Keratinocyte (primary cell): ENCODE data around the gene LRRC4C. TPM values are rescaled to one million over a fixed set of nuclear protein-coding genes. Genes with fewer than 3 reads are reported as not detected.

Experiments used
- DNase-seq: peaks from one replicate; pipeline ENCODE4 v3.0.0-alpha.2; 2011; ENCODE audit warnings: low read depth, missing footprints, low spot score
- FAIRE-seq: peaks from 2 replicates; lab custom pipeline; 2011; peaks lifted over from hg19 to GRCh38; lab: Jason Lieb, UNC
- H2AFZ ChIP-seq: 2 replicates; pipeline ENCODE4 v1.6.0; 2012; ENCODE audit warnings: low read length, control low read depth, inconsistent platforms; ENCODE audit not compliant: control insufficient read depth
- H3K27ac ChIP-seq: 2 replicates; pipeline ENCODE4 v1.5.1; 2011; ENCODE audit warnings: low read length; ENCODE audit not compliant: control insufficient read depth, insufficient read depth
- H3K27me3 ChIP-seq: 3 replicates; pipeline ENCODE4 v1.6.0; 2011; ENCODE audit warnings: low read length; ENCODE audit not compliant: control insufficient read depth, insufficient read depth; ENCODE audit errors: extremely low read depth
- H3K36me3 ChIP-seq, 2 experiments: 2 replicates in 1 of 2; 3 replicates in 1 of 2; pipeline ENCODE4 v1.5.1; 2011; ENCODE audit warnings: low read length in 2 of 2, mild to moderate bottlenecking in 1 of 2; ENCODE audit not compliant: control insufficient read depth in 2 of 2, insufficient read depth in 2 of 2; ENCODE audit errors: extremely low read depth in 1 of 2
- H3K4me1 ChIP-seq: 3 replicates; pipeline ENCODE4 v1.5.1; 2011; ENCODE audit warnings: low read length; ENCODE audit not compliant: control insufficient read depth, insufficient read depth; ENCODE audit errors: extremely low read depth
- H3K4me2 ChIP-seq: 3 replicates; pipeline ENCODE4 v1.6.0; 2011; ENCODE audit warnings: low read depth, low read length; ENCODE audit not compliant: control insufficient read depth, insufficient read depth; ENCODE audit errors: extremely low read depth
- H3K4me3 ChIP-seq, 3 experiments: fragments of 200-600 bp in 1 of 3; sonication (generic) in 1 of 3; 2 replicates in 2 of 3; 3 replicates in 1 of 3; pipeline ENCODE4 v1.5.1; 2011 to 2016; ENCODE audit warnings: low read length in 3 of 3, mild to moderate bottlenecking in 3 of 3, control low read depth in 2 of 3, inconsistent platforms in 1 of 3, low read depth in 1 of 3, mixed read lengths in 1 of 3, mixed run types in 1 of 3, moderate library complexity in 1 of 3; ENCODE audit not compliant: control insufficient read depth in 2 of 3, insufficient read depth in 2 of 3; ENCODE audit errors: extremely low read depth in 1 of 3
- H3K79me2 ChIP-seq: 2 replicates; pipeline ENCODE4 v1.6.0; 2012; ENCODE audit warnings: low read length; ENCODE audit not compliant: control insufficient read depth, insufficient read depth
- H3K9ac ChIP-seq: 3 replicates; pipeline ENCODE4 v1.6.0; 2011; ENCODE audit warnings: low read length; ENCODE audit not compliant: control insufficient read depth, insufficient read depth; ENCODE audit errors: extremely low read depth
- H3K9me1 ChIP-seq: 3 replicates; pipeline ENCODE4 v1.6.0; 2011; ENCODE audit warnings: low read length; ENCODE audit not compliant: control insufficient read depth, insufficient read depth; ENCODE audit errors: extremely low read depth
- H3K9me3 ChIP-seq: 2 replicates; pipeline ENCODE4 v1.5.1; 2012; ENCODE audit warnings: low read depth, low read length; ENCODE audit not compliant: control insufficient read depth
- H4K20me1 ChIP-seq: 3 replicates; pipeline ENCODE4 v1.6.0; 2011; ENCODE audit warnings: low read length; ENCODE audit not compliant: control insufficient read depth, insufficient read depth; ENCODE audit errors: extremely low read depth
- EZH2 ChIP-seq: IDR thresholded peaks from one replicate; pipeline ENCODE4 v1.6.1; 2012; ENCODE audit warnings: inconsistent platforms, mild to moderate bottlenecking, low read length, moderate library complexity
- dilution Hi-C: fragments of 300-500 bp; cut with MboI; formaldehyde crosslinking; loops from one replicate; pipeline ENCODE4 v1.7.0; 2020; ENCODE audit warnings: low sequenced_read_pairs; ENCODE audit not compliant: extremely low pct_ligation_motif_present
- polyA plus RNA-seq, 5 experiments: library from polyadenylated mRNA; depleted of rRNA in 3 of 5; stranded (reverse) in 3 of 5; stranded (forward) in 1 of 5; unstranded in 1 of 5; fragments of >200 nt; gene quantifications; 1 replicate in 1 of 5; 2 replicates in 3 of 5; 3 replicates in 1 of 5; pipeline versions ENCODE4 v1.2.1 to v1.2.3, GENCODE V29; 2011 to 2012; ENCODE audit warnings: missing spikeins in 2 of 5, low read depth in 1 of 5, low replicate concordance in 1 of 5
- TF ChIP-seq, protein P1 (sequence below), 3 experiments: IDR thresholded peaks in 1 of 3; conservative IDR thresholded peaks in 1 of 3; optimal IDR thresholded peaks in 1 of 3; 2 replicates in 2 of 3; 3 replicates in 1 of 3; pipeline versions ENCODE3 to v1.5.1; 2011; ENCODE audit warnings: low read length in 3 of 3, mild to moderate bottlenecking in 3 of 3, moderate library complexity in 2 of 3, control low read depth in 1 of 3, inconsistent platforms in 1 of 3; ENCODE audit not compliant: insufficient read depth in 2 of 3; ENCODE audit errors: extremely low read depth in 1 of 3

Gene LRRC4C
- polyA plus RNA-seq, 1 donor (not counting 4 experiments of a cell fraction or from before 2014, with no cell fraction given) = not detected

- H3K9me1 ChIP-seq = no peaks in the 10 kb centered on the region
- no peaks in the 10 kb centered on the region for H3K9me3 ChIP-seq
- H3K36me3 ChIP-seq = no peaks in the 10 kb centered on the region
- H4K20me1 ChIP-seq = no peaks in the 10 kb centered on the region
- no peak for TF ChIP-seq EZH2
- TF ChIP-seq, protein P1, sequence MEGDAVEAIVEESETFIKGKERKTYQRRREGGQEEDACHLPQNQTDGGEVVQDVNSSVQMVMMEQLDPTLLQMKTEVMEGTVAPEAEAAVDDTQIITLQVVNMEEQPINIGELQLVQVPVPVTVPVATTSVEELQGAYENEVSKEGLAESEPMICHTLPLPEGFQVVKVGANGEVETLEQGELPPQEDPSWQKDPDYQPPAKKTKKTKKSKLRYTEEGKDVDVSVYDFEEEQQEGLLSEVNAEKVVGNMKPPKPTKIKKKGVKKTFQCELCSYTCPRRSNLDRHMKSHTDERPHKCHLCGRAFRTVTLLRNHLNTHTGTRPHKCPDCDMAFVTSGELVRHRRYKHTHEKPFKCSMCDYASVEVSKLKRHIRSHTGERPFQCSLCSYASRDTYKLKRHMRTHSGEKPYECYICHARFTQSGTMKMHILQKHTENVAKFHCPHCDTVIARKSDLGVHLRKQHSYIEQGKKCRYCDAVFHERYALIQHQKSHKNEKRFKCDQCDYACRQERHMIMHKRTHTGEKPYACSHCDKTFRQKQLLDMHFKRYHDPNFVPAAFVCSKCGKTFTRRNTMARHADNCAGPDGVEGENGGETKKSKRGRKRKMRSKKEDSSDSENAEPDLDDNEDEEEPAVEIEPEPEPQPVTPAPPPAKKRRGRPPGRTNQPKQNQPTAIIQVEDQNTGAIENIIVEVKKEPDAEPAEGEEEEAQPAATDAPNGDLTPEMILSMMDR (optimal IDR thresholded peaks at IDR 0.05 in 1 of 3, IDR thresholded peaks at IDR 0.05 in 1 of 3, conservative IDR thresholded peaks at IDR 0.05 in 1 of 3; ENCODE audit: extremely low read depth in 1 of 3, insufficient read depth in 2 of 3, low read length in 3 of 3) = no peak
- FAIRE-seq (no peak), DNase-seq (no peak)
- H3K4me1 ChIP-seq = no peaks in the 10 kb centered on the region
- no peaks in the 10 kb centered on the region for H3K27me3 ChIP-seq
- H3K79me2 ChIP-seq = no peaks in the 10 kb centered on the region
- no peak overlapping the region for H3K4me3 ChIP-seq
- H3K27ac ChIP-seq = no peak overlapping the region
- no peak overlapping the region for H2AFZ ChIP-seq
- no peak overlapping the region for H3K9ac ChIP-seq
- dilution Hi-C loops = no loop called here
- H3K4me2 ChIP-seq = no peak overlapping the region
These were observed 149.7 kb downstream of the LRRC4C start for GRCh38 chr11:41309716-41310115.

DNA sequence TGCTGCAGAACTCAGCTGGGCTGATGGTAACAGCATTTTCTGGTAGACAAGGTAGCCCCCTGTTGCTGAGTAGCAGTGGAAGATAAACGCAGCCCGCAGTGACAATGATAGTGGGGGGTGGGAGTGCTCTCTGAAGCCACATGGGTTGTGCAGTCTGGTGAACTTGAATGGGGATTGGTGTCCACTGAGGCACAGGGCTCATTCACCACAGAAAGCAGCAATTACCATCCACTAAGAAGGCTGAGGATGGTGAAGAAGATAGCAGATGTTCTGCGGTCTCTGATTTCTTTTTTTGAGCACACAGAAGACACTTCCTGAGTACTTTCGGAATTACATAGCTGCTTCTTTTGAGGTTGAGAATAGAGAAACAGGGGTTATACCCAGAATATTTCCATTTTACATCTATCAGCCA is 150.3 kb downstream of the LRRC4C start:
- no peaks in the 10 kb centered on the region for H3K27me3 ChIP-seq
- dilution Hi-C loops = no loop called here
- H3K27ac ChIP-seq = no peak overlapping the region
- no peaks in the 10 kb centered on the region for H3K9me1 ChIP-seq
- TF ChIP-seq EZH2 = no peak
- TF ChIP-seq, protein P1 (optimal IDR thresholded peaks at IDR 0.05 in 1 of 3, IDR thresholded peaks at IDR 0.05 in 1 of 3, conservative IDR thresholded peaks at IDR 0.05 in 1 of 3; ENCODE audit: extremely low read depth in 1 of 3, insufficient read depth in 2 of 3, low read length in 3 of 3) = no peak
- H2AFZ ChIP-seq = no peak overlapping the region
- H3K4me2 ChIP-seq = no peak overlapping the region
- no peaks in the 10 kb centered on the region for H3K9me3 ChIP-seq
- H3K79me2 ChIP-seq = no peaks in the 10 kb centered on the region
- FAIRE-seq (no peak), DNase-seq (no peak)
- no peaks in the 10 kb centered on the region for H3K36me3 ChIP-seq
- no peaks in the 10 kb centered on the region for H4K20me1 ChIP-seq
- H3K9ac ChIP-seq = no peak overlapping the region
- H3K4me3 ChIP-seq = no peak overlapping the region
- H3K4me1 ChIP-seq = no peaks in the 10 kb centered on the region
